GM19395 (cell line): Measurements from ENCODE around the gene PMP22.

Source experiments
- ATAC-seq: cut with Tn5 transposase; IDR thresholded peaks from one replicate; pipeline ENCODE4 v1.9.1; 2021; ENCODE audit warnings: mild to moderate bottlenecking, moderate library complexity; ENCODE audit not compliant: unreplicated experiment

Gene PMP22

GRCh38 chr17:15278380-15278779, 13.3 kb upstream of the PMP22 start:
- ATAC-seq = no peak

- no peak for ATAC-seq
Measured at GRCh38 chr17:15274017-15274416, 8.9 kb upstream of the PMP22 start.

GRCh38 chr17:15273141-15273793, 8.1 kb upstream of the PMP22 start:
- no peak for ATAC-seq

GRCh38 chr17:15271741-15272140, 6.6 kb upstream of the PMP22 start:
- ATAC-seq = no peak

GRCh38 chr17:15270628-15271381, 5.7 kb upstream of the PMP22 start:
- ATAC-seq = no peak

GRCh38 chr17:15269780-15270089, 4.6 kb upstream of the PMP22 start:
- ATAC-seq = no peak

GRCh38 chr17:15269087-15269779, 4.1 kb upstream of the PMP22 start:
- no peak for ATAC-seq

- ATAC-seq = no peak
Measured at GRCh38 chr17:15268461-15268860, 3.3 kb upstream of the PMP22 start.

- ATAC-seq = no peak
Measured at GRCh38 chr17:15267996-15268395, 2.9 kb upstream of the PMP22 start.

- no peak for ATAC-seq
Measured at GRCh38 chr17:15266325-15267125, 1.4 kb upstream of the PMP22 start.

- no peak for ATAC-seq
Measured at GRCh38 chr17:15264542-15264941, 584 bp downstream of the PMP22 start.

- ATAC-seq = no peak
Measured at GRCh38 chr17:15263680-15264079, 1.4 kb downstream of the PMP22 start.

- ATAC-seq = no peak
Measured at GRCh38 chr17:15263206-15263579, 1.9 kb downstream of the PMP22 start.

- ATAC-seq = no peak
Measured at GRCh38 chr17:15262291-15263205, 2.6 kb downstream of the PMP22 start.

GRCh38 chr17:15261802-15262290, 3.3 kb downstream of the PMP22 start:
- ATAC-seq = no peak

GRCh38 chr17:15261258-15261801, 3.8 kb downstream of the PMP22 start:
- no peak for ATAC-seq

- no peak for ATAC-seq
Measured at GRCh38 chr17:15260376-15261257, 4.5 kb downstream of the PMP22 start.

- no peak for ATAC-seq
Measured at GRCh38 chr17:15257796-15258512, 7.2 kb downstream of the PMP22 start.
